Right renal pelvis (tissue), 4 donors: Measurements from ENCODE around the gene SAMD4A. TPM values are rescaled to one million over a fixed set of nuclear protein-coding genes. Genes with fewer than 3 reads are reported as not detected.
A peak's percentile ranks its signal among the peaks of the same experiment; 100 is the strongest.

Source experiments
- DNase-seq, 4 donors: peaks; one replicate each; pipeline ENCODE4 v3.0.0-alpha.2; 2013; ENCODE audit warnings: low read depth in 4 of 4, low spot score in 3 of 4, missing footprints in 1 of 4
- polyA plus RNA-seq, 4 donors: library from polyadenylated mRNA; unstranded; fragments of 120-200 nt; gene quantifications; one replicate each; pipeline ENCODE4 v1.2.1, GENCODE V29; 2013; ENCODE audit not compliant: insufficient read length in 4 of 4

Gene SAMD4A
- polyA plus RNA-seq, 4 donors = 8.2 to 10.8 (median 9.8) TPM

DNA sequence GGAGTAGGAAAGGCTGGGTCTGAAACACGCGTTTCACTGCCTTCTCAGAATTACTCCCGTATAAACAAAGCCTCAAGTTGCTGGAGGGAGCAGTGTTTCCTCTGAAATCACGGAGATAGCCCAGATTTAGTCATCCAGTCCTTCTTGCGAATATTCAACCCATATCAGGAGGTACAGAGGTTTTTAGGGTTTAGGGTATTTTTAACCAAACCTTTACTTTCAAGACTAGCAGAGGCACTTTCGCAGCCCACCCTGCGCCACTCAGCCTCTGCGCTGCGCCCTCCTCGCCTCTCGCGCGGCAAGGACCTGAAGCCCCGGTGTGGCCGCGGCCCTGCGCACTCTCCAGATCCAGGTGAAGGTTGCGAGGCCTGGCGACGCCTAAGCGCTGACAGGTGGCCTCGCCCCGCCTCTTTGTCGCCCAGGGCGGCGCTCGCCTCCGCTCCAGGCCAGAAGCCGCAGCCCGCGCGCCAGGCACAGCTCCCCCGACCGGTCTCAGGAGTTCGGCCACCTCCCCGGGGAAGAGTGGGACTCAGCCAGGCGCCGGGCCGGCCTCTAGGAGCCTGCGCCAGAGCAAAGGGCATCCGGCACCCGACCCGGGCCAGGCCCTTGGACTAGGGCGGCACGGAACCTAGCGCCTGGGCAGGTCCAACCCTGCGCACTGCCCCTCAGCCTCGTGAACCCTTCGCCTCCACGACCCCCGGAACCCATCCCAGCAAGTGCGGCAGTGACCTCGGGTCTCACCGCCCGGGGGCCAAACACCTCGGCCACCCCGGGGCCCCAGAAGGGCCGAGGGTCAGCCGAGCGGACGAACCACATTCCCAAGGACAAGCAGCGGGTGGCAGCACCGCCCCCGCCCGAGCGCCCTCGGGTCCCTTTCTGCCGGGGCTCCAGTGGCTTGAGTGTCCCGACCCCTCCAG lies 1.8 kb upstream of the SAMD4A start:
- DNase-seq = peak in 3 of 4 donors; percentile 27 to 57 (median 44)

GRCh38 chr14:54565785-54566409 lies 1.0 kb upstream of the SAMD4A start:
- peak in 3 of 4 donors; percentile 69 to 75 (median 73) for DNase-seq

DNA sequence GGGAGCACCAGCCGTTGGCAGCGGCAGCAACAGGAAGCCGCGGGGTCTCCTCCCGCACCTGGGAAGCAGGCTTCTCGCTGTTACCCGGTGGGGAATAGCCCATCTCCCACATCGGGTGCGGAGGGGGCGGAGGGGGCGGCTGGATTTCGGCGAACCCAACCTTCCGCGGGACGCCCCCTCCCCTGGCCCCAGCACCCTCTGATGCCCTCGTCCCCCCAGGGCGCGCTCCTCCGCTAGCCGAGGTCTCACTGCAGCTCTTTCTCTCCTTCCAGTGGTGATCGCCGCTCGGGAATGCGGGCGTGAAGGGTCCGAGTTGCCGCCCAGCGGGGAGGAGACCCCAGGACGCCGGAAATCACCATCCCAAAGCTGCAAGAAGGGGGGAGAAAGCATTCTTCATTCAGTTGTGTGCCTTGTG lies 303 bp downstream of the SAMD4A start:
- peak in 3 of 4 donors; percentile 22 to 31 (median 23) for DNase-seq

DNA sequence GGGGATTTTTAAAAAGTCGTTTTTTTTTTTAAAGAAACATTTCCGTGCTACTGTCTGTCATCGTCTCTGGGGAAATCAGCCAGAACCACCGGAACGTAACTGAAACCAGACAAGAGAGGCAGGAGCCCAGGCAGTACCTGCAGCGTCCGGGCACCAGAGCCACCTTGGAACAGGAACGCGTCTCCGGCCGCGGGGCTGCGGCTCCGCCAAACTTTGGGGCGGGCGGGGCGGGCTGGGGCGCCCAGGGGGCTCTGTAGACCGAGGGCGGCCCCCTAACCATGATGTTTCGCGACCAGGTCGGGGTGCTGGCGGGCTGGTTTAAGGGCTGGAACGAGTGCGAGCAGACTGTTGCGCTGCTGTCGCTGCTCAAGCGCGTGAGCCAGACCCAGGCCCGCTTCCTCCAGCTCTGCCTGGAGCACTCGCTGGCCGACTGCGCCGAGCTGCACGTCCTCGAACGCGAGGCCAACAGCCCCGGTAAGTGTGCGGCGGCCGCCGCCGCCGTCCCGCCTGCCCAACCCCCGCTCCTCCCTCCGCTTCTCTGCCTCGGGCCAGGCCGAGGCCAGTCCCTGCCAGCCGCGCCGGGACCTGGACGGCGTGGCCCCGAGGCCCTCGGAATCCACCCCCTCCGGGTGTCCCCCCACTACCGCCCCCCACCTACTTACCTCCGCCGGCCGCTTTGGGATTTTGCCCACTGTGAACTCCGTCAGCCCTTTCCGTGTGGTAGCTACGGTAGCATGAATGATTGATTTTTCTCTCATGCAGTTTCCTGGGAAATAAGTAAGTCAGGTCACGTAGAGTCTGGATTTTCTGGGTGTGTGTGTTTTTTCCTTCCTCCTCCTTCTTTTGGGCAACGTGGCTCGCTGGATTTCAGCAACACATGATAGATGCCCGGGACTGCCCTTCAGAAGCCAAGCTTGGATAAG lies 972 bp downstream of the SAMD4A start:
- DNase-seq = peak in 3 of 4 donors; percentile 36 to 39 (median 37)

- DNase-seq = peak in 2 of 4 donors; percentile 35 to 41
Measured at GRCh38 chr14:54568821-54569595, 2.1 kb downstream of the SAMD4A start.

- no peak for DNase-seq
Measured at GRCh38 chr14:54570047-54570446, 3.1 kb downstream of the SAMD4A start.

GRCh38 chr14:54570631-54571415 lies 3.9 kb downstream of the SAMD4A start:
- DNase-seq = no peak

DNA sequence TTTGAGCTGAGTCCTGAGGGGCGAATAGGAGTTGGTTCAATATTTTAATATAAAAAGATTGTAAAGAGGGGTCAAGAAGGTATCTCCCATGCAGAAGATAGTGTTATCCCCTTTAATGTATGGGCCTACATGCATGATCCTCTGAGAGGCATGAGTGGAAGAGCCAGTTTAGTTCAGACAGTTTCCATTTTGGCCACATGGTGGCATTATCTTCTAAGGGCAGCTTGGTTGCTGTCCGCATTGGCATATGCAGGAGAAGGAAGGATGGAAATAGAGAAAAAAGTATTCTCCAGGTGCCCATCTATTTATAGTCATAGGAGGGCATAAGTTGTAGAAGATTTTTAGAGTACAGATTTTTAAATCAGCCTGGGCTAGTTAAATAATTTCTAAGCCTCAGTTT lies 5.4 kb downstream of the SAMD4A start:
- DNase-seq = no peak

DNA sequence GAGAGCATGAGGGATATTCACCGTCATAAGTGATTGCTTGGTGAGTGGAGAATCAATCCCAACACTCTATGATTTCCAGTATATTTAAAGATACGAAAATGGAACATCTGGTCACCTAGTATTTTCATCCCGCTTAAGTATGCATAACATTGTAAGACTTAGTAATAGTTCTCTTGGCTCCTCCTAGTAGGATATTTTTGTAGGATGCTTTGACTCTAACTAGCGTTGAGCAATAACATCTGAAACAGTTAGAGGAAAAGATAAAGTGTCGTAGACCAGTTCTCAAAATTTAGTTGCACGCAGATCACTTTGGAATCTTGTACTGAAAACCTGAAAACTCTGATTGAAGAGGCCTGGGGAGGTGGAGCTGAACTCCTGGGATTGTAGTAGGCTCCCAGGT lies 7.6 kb downstream of the SAMD4A start:
- DNase-seq = no peak

DNA sequence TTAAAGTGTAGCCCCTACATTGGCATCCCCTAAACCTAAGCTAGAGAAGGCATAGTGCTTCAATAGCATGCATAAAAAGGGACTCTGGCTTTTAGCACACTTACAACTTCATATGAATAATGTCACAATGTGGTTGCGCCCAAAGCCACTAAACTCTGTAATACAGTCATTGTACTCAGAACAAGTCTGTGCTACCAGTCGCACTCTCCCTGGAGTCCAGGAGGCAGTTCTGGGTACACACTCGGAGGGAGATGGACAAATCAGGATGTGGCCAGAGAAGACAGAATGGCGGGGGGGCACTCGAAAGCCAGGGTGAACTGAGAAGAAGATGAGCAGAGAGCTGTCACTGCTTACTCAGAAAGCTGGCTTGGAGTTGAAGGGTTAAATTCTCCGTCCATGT lies 10.6 kb downstream of the SAMD4A start:
- DNase-seq = no peak

DNA sequence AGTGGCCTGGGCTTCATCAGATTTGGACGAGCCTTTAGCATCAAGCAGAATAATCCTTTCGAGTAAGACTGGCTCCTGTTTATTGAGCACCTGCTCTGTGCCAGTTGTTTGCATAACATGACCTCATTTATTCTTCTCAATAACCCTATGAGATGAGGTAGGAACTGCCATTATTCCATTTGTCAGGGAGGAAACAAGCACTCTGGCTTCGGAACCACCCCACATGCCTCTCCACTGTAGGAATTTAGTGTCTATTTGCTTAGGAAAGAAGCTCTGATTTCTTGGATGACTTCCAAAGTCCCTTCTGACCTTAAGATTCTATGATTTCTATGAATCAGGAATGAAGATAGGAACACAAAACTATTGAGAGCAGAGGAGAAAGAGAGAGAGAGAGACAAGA lies 11.0 kb downstream of the SAMD4A start:
- no peak for DNase-seq

DNA sequence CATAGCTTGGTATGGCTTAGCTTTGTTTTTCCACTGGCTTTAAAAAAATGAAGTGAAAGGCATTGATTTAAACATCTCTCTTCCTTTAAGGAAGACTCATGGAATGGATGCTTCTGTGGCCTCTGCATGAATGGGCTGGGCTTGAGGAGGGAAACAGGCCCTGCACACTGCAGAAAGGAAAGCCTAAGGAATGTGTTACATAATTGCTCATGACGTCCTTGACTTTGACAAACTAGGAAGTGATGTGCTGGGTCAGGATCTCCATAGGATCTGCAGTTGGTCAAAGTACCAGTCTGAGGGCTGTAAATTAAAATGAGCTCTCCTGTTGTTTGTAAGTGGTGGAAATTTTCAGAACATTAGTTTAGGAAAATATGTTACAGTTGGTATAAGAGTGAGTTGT lies 12.7 kb downstream of the SAMD4A start:
- no peak for DNase-seq

- no peak for DNase-seq
Measured at GRCh38 chr14:54580933-54581332, 14.0 kb downstream of the SAMD4A start.

GRCh38 chr14:54582334-54582733 lies 15.4 kb downstream of the SAMD4A start:
- no peak for DNase-seq

GRCh38 chr14:54584097-54584496 lies 17.2 kb downstream of the SAMD4A start:
- DNase-seq = no peak

GRCh38 chr14:54585214-54585613 lies 18.3 kb downstream of the SAMD4A start:
- DNase-seq = no peak

GRCh38 chr14:54589076-54589475 lies 22.1 kb downstream of the SAMD4A start:
- DNase-seq = no peak

DNA sequence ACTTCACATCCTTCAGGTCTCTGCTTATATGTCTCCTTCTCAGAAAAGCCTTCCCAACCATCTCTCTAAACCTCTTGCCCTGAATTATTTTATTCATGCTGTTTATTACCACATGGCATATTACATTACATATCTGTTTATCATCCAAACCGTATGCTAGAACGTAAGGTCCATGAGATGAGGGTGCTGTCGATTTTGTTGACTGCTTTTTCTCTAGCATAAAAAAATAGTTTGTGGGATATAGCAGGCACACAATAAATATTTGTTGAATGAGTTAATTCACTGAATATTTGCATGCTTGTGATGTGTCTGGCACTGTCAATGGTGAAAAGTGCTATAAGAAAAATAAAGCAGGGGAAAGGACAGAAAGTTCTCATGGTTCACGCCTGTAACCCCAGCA lies 22.9 kb downstream of the SAMD4A start:
- no peak for DNase-seq

DNA sequence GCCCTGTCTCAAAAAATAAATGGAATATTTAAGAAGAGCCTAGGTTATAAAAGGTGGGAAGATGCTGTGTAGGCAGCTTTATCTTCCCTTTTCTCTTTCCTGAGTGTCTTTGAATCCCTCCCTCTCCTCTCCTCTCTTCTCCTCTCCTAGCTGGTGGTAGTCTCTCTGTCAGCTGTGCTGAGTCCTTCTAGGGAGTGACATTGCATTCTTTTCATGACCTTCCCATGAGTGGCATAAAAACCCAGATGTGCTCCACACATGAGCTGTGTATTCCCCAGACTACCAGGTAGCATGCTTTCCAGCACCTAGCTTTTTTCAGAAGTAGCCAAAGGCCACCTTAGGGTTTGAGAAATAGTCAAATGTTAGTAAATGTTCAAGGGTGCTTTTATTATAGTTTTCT lies 23.6 kb downstream of the SAMD4A start:
- no peak for DNase-seq
